ENCODE data around the gene CNTNAP5. TPM values are rescaled to one million over a fixed set of nuclear protein-coding genes. Genes with fewer than 3 reads are reported as not detected.

Gene CNTNAP5
- total and polyA plus RNA-seq, 7 donors: not detected

- no peak for TF ChIP-seq CTCF (IDR thresholded peaks at IDR 0.05)
- DNase-seq (no peak), ATAC-seq (no peak)
- intact Hi-C loops (cut with DNase I): no loop called here
- WGBS, 3 donors: 65 to 77% (median 68%) methylated on average over 5 of the region's 5 CpGs
- no peaks in the 10 kb centered on the region for H3K27me3 ChIP-seq (ENCODE audit: insufficient read depth in 3 of 3, low read length in 2 of 3)
- H3K27ac ChIP-seq: no peak overlapping the region
- H3K4me1 ChIP-seq: no peaks in the 10 kb centered on the region
- no peak overlapping the region for H3K4me3 ChIP-seq
- H3K9me3 ChIP-seq: no peaks in the 10 kb centered on the region
- no peaks in the 10 kb centered on the region for H3K36me3 ChIP-seq (ENCODE audit: insufficient read depth in 1 of 2, low read depth in 1 of 2)
Measured at GRCh38 chr2:124320051-124320688, 295.1 kb downstream of the CNTNAP5 start.

GRCh38 chr2:124323321-124323720, 298.2 kb downstream of the CNTNAP5 start:
- H3K27ac ChIP-seq: no peak overlapping the region
- no peaks in the 10 kb centered on the region for H3K9me3 ChIP-seq
- H3K36me3 ChIP-seq (ENCODE audit: insufficient read depth in 1 of 2, low read depth in 1 of 2): no peaks in the 10 kb centered on the region
- no peak for ATAC-seq
- no peak for DNase-seq
- no peak for TF ChIP-seq CTCF (IDR thresholded peaks at IDR 0.05)
- H3K27me3 ChIP-seq (ENCODE audit: insufficient read depth in 3 of 3, low read length in 2 of 3): no peaks in the 10 kb centered on the region
- WGBS, 3 donors: 64 to 82% (median 79%) methylated on average over 2 of the region's 2 CpGs
- H3K4me1 ChIP-seq: no peaks in the 10 kb centered on the region
- no peak overlapping the region for H3K4me3 ChIP-seq
- intact Hi-C loops (cut with DNase I): no loop called here

- no peak for TF ChIP-seq CTCF (IDR thresholded peaks at IDR 0.05)
- no peak for ATAC-seq
- no peaks in the 10 kb centered on the region for H3K36me3 ChIP-seq (ENCODE audit: insufficient read depth in 1 of 2, low read depth in 1 of 2)
- no peaks in the 10 kb centered on the region for H3K27me3 ChIP-seq (ENCODE audit: insufficient read depth in 3 of 3, low read length in 2 of 3)
- no peaks in the 10 kb centered on the region for H3K9me3 ChIP-seq
- no peak overlapping the region for H3K27ac ChIP-seq
- H3K4me1 ChIP-seq: no peaks in the 10 kb centered on the region
- intact Hi-C loops (cut with DNase I): no loop called here
- no peak overlapping the region for H3K4me3 ChIP-seq
- no peak for DNase-seq
- WGBS, 3 donors: 29 to 57% (median 55%) methylated on average over 3 of the region's 3 CpGs
Measured at GRCh38 chr2:124325667-124326440, 300.8 kb downstream of the CNTNAP5 start.

GRCh38 chr2:124327303-124327702, 302.2 kb downstream of the CNTNAP5 start:
- no peak overlapping the region for H3K4me3 ChIP-seq
- TF ChIP-seq CTCF (IDR thresholded peaks at IDR 0.05): no peak

More at GRCh38 chr2:124327303-124327702, 302.2 kb downstream of the CNTNAP5 start:
- Histone ChIP-seq H3K9me3 (no peaks in the 10 kb centered on the region), H3K27me3 (ENCODE audit: insufficient read depth in 3 of 3, low read length in 2 of 3) (no peaks in the 10 kb centered on the region), H3K27ac (no peak overlapping the region), H3K36me3 (ENCODE audit: insufficient read depth in 1 of 2, low read depth in 1 of 2) (no peaks in the 10 kb centered on the region), H3K4me1 (no peaks in the 10 kb centered on the region)
- intact Hi-C loops (cut with DNase I): no loop called here
- ATAC-seq (no peak), DNase-seq (no peak)

Data from psoas muscle (tissue), 8 donors.